HuH-7 (cell line): ENCODE measurements around the gene ATP13A5.

Experiments used
- DNase-seq: peaks from one replicate; pipeline ENCODE4 v3.0.0; 2011; ENCODE audit warnings: low spot score

Gene ATP13A5

DNA sequence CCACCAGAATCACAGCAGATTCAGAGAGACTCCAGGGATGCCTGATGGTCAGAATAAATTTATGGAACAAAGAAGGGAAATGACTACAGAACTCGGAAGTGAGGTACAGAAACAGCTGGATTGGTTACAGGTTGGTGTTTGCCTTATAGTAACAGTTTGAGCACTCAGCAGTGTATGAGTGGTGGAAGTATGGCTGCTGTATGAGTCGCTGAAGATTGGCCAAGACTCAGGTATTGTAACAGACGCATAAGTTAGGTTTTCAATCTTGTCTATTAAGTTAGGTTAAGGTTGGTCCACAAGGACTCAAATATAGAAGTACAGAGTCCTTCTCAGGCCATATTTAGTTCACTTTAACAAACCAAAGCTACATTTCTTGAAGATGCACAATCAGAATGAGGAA lies 33.1 kb downstream of the ATP13A5 start:
- no peak for DNase-seq

DNA sequence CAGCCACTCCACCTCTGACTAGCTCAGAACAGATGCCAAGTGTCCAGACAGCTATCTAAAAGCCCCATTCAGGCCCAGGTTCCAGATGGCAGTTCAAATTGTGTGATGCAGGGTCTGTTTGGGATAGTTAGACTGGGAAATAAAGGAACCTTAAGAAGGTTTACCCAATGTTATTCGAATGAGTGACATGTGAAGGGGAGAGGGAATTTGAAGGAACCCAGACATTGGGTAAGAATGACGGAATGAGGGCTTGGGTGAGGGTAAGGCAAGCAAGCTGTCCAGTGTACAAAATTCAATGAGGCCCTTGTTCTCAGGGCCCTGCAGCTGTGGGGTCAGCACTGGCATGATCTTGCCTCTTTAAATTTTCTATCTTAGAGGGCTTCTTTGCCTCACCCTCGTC lies 34.1 kb downstream of the ATP13A5 start:
- no peak for DNase-seq

DNA sequence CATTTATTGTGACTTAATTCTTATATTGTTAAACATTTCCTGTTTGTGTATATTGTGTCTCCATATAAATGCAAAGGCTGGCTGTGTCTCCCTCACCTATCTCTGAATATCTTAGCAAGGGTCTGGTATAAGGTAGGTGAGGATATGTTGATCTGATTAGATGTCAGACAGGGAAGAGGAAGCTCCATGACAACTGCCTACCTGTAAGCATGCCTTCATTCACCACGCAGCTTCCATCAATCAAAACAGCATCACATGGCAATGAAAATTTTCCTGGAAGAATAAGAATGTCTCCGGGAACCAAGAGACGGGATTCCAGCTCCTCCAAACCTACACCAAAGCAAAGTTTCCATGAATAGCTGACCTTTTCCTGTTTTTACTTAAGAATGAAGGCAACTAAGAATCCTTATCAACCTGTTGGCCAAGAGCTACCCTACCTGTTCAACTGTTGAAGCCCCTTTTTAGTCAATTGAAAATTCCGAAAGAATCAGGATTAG lies 34.8 kb downstream of the ATP13A5 start:
- DNase-seq, result no peak

DNA sequence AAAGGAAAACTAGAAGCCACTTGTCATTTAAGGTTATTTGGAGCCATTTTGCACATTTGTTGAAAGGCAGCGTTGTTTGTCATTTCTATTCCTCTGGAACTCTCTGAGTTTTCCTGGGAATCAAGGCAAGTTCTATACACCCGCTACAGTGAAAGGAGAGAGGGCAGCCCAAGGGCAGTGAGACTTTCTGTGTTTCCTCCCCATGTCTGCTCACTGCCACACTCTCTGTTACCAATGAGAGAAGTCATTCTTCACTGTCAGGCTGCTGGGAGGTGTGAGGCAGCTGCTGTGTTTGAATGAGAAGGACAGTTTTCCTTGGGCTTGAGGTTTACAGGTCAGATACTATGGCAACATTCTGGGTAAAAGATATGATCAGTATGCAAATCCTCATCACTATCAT lies 36.0 kb downstream of the ATP13A5 start:
- no peak for DNase-seq

DNA sequence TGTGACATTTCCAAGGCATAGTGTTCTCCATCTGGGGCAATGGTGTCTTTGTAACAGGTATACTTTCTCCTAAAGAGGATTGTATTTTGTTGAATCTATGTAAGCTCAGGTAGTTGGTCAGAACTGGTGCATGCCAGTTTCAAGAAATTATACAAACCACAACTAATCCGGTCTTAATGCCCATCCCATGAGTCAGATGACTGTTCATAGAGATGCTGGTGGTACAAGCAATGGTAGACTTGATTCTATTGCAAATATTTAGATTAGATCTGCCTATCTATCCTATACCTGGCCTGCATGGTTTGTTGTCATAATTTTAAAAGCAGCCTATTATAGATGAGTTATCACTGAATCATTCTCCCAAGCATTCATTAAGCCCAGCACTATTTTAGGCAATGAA lies 43.5 kb downstream of the ATP13A5 start:
- DNase-seq, result no peak

DNA sequence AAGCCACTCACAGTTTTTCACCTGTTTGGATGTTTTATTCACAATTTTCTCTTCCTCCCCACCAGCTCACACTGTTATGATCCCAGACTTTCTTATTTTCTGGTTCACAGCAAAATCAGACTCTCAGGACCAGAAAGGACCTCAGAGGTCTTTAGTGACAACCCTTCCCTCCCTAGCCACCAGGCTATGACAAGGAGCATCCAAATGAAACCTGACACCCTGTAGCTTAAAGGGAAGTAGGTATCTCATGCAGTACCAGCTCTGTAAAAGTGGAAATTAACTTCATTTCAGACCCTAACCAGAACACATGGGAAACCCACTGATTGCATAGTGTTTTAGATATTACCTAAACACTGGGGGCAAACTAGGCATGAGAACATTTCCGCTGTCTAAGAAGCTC lies 45.3 kb downstream of the ATP13A5 start:
- DNase-seq, result no peak

DNA sequence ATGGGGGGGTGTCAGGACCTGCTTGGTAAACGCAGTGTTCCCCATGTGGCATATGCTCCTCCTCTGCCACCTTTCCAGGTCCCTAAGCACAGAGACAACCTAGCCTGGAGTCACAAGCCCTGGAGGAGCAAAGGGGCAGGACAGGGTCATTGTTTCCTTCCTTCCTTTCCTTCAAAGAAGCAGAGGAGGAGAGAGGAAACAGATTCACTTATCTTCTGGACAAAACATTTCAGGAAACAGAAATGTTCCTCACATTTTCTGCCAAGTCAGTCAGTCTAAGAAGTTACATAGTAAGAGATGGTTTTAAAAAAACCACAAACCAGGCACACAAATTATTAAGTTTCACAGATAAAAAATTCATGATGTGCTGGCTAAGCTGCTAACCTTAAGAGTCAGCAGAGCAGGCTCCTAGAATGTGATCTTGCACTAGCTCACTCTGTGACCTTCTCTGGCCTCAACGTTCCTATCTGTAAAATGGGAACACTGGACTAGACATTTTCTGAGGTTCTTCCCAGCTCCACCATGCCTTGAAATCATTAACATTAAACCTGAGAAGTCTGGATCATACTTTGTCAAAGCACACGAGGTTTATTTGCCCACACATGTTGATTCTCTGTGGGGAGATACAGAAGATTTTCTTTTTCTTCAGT lies 47.9 kb downstream of the ATP13A5 start:
- DNase-seq, result no peak

DNA sequence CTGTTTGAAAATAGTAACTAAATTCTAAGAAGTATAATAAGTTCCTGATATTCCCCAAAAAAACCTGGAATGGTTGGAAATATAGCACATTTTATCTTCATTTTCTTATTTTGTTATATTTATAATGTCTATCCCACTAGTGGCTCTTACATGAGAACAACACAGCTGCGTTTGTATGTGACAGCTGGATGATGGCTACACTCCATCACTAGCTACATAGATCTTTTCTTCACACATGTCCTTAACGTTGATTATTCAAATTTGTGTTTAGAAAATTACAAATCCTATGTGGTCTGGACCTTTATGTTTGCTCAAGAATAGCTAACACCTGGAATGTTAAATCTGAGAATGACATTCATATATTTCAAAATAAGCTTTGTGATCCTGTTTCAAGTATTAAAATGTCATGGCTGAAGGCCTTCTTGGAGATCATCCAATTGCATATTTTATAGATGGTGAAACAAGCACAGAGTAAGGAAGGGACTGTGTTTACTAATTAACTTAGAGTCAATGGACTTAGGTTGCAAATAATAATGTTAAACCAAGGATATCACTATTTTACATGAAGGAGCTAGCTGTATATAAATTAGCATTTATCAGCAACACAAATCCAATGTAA lies 60.8 kb downstream of the ATP13A5 start:
- DNase-seq, result no peak

DNA sequence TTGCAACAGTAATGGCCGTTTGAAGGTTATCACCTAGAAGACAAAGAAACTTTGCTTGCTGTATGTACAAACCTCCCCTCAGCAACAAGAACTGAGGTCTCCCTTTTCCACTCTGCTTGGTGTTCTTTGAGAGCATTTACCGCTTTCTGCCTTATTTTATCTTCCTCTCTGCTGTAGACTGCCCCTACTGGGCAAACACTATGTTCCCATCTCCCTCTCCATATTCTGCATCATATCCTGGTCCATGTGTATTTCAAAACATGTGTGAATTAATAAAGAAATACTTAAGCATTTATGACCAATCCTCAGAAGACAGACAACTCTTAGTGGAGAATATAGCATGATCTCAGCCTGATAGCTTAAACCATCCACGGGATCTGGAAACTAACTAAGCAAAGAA lies 64.4 kb downstream of the ATP13A5 start:
- peak; percentile 8 for DNase-seq

DNA sequence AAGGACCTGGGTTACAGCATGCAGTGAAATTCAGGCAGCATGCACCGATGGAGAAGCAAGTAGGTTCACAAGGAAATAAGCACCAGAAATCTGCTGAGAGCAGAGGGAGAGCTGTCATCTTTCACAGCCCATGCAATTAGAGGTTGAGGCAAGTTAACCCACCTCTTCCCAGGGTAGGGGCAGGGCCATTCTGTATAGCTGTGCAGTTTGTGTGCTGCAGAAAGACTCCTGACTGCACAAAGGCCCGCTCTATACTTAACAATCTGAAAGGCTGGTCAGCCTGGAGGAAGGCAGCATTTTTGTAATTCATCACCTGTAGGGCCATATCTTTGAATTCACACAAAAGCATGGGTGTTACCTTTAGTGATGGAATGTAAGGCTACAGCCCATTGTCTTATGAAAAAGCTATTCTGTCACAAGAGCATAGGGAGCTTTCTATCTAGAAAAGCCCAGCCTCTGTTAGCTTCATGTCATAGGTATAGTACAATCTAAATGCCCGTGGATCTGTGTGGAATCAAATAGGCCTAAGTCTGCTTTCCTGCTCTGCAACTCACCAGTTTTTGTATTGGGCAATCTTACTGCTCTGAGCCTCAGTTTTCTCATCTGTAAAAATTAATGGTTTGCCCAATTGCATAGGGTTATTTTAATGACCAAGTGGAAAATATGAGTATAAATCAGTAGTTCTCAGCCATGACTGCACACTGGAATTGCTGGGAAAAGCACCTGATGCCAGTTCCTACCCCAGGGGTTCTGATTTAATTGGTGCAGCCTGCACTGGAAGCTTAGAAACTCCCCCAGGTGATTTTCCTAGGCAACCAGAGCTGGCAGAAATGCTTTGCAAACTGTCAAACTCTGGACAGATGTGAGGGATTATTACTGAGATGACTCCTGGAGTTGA lies 65.2 kb downstream of the ATP13A5 start:
- DNase-seq, result no peak

DNA sequence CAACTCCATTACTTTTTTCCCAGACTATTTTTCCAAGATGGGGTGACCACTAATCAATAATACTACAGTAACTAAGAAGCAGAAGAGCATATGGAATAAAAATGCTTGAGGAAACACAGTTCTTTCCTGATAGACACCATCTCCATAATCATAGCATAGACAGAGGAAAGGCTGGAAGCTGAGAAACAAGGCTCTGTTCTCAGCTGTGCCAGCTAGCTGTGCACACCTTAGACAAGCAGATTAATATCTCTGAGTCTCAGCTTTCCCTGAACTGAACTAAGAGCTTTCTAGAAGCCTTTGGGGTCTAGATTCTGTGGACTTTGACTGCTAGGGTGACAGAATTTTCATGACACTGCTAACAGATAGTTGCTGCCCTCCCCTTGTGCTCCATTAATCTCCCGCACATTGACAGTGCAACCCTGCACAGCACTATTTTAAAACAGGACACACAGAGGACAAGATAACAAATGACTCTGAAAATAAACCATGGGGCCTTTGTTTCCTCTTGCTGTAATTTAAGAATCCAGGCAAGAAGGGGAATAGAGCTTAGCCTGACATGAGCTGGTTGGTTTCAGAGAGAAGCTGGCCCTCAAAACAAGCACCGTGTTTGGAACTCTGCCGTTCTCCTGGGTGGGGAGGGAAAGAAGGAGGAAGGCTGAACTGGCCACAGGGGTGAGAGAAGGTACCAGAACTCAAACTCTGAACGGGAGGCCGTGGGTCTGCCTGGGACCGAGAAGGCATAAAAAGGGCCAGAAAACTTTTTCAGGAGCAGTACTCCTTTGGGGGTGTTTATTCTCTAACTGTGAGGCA lies 67.4 kb downstream of the ATP13A5 start:
- no peak for DNase-seq

DNA sequence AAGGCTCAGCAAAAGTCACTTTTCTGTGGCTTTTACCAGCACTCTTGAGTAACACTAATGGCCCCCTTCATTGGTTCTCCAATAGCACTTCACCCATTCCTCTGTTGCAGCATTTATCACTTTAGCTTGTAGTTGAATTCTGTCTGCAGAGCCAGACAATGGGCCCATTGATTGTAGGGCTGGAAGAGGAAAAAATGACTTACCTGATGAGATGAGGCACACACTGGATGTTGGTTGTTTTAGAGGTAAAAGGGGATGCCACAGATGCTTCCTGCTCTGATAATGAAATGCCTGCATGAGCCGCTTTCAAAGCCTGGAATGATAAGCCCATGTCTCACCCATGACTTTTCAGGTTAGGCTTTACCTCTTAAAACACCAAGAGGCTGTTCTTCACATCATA lies 73.2 kb downstream of the ATP13A5 start:
- no peak for DNase-seq

DNA sequence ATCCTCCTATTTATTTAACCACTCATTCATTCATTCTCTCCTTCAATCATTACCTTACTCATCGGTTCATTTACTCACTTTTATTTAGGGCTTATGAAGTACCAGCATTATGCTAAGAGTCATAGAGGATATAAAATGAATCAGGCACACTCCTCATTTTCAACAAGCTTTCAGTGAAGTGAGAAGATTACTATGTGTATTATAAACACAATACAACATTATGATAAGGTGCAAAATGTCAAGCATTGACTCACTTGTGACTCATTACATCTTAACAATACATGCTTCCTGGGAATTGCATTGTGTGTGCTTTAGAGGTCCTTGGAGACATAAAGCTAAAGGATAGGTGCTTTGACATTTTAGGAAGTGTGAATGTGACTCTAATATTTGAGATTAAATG lies 77.1 kb downstream of the ATP13A5 start:
- DNase-seq, result no peak

DNA sequence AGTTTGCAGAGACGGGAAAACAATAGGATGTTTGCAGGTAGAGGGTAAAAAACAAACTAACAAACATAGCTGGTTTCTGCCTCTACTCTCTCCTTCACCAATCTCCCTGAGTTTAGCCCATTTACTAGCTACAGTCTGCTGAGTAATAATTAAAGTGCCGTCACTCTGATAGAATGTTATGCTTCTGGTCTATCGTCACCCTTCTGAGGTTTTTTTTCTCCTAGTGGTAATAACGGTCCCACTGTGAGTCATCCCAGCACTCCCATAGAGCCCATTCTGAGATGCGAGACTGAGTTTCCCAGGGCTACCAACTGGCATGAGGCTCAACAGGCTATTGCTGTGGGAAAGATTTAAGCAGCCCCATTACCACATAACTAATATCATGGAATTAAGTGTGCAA lies 81.1 kb downstream of the ATP13A5 start:
- DNase-seq, result no peak

DNA sequence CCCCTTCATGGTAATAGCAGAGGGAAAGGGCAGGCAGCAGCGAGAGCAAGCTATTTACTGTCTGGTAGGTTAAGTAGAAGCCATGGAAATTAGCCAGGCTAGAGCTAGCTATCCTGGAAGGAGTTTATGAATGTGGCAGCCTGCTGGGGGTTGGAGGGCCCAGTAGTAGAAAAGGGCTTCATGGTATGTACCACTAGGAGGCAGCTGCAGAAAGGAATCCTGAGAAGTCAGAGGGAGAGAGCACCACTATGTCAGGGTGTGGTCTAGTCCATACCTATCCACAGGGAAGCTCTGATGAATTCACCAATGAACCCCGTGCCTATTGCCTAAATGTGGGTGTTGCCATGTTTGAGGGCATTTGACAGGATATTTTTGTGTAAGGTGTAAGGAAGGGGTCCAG lies 82.6 kb downstream of the ATP13A5 start:
- no peak for DNase-seq

DNA sequence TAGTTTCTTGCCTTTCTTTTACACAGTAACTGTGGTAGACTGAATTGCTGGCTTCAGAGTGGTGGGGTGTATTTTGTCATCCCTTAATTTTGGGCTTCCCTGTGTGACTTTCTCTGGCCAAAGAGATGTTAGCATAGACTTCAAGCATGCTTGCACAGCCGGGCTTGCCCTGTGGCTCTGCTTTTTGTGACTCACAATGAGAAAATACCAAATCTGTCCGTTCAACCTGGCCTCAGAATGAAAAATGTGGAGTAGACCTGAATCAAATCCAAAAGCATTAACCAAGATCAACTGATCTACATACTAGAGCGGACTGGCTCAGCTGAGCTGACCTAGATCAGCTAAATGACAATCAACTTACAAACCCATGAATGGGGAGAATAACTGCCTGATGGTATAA lies 86.2 kb downstream of the ATP13A5 start:
- no peak for DNase-seq

DNA sequence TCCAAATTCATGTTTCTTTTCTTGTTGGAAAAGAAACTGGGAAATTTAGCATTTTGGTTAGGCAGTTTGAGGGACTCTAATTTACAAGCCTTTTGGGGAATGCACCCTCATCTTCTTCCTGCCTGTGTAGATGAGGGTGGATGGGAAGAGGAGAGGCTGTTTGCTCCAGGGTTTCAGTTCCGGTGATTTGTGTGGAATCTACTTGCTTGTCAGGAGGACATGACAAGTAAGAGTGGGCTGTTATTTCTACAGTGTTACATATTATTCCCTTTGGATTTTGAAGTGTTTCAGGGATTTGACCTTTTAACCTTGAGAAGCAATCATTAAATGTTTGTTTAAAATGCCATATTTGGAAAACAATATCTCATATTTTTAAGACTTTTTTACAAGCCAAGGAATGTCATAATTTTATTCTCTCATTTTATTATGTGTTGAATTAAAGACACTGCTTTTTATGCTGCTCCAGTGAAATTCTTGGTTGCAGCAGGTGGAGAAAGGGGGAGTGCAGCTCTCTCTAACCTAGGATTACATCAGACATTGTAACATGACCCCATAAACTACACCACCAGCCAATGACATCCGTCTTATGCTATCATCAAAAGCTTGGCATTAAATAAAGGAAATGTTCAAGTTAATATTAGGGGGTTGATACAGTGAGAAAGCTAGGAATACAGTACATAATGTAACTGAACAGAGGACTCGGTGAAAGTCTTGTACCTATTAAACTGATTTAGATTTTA lies 107.3 kb downstream of the ATP13A5 start:
- DNase-seq, result no peak

DNA sequence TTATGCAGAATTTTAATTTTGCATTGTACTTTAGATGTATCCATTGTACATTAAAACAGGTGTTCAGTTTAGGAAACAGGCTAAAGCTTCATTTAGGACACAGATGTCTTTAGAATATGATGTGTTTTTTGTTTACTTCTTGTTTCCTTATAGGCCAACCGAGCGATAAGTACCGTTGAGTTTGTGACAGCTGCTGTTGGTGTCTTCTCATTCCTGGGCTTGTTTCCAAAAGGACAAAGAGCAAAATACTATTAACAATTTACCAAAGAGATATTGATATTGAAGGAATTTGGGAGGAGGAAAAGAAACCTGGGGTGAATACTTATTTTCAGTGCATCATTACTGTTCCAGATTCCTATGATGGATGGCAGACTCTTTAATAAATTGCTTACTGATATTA lies 108.1 kb downstream of the ATP13A5 start:
- DNase-seq, result no peak

DNA sequence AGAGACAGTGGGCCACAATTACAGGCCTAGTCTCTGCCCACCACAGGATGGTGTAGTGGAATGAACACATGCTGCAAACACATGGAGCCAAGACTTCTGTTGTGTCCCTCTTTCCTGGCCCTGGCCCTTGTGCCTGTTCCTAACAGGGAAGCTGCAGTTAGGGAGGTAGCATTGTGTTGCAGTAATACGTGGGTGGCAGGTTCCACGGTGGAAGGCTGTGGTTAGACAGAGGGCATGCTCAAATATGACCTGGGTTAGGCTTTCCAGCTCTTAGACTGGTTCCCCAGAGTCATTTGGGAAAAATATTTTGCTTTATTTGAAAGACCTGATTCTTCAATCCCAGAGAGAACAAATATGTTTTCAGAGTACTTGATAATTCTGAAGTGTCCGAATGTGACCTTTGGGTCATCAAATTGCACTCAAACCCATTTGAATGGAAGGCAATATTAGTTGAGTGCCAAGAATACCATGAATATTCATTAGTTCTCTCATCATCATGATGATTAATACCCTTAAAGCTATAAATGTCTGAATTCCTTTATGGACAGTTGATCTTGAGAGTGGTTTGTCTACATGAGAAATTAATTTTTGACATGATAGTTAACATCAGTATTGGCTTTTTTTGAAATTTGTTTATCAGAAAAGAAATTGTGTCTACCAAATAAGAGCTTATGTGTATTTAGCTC lies 109.1 kb downstream of the ATP13A5 start:
- no peak for DNase-seq

DNA sequence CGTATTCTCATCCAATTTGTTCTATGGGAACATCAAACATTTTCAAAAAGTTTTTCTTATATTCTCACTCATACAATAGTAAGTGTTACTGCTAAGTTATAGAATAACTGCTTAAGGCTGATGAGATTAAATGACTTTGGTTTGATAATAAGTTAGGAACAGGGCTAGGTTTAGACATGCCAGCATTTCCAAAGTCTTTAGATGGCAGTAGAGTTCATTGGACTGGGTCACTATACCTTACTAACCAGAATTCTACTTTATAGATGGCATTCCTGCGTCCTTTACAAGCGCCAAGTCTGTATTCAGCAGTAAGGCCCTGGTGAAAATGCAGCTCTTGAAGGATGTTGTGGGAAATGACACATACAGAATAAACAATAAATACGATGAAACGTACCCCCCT lies 115.8 kb downstream of the ATP13A5 start:
- DNase-seq, result no peak

DNA sequence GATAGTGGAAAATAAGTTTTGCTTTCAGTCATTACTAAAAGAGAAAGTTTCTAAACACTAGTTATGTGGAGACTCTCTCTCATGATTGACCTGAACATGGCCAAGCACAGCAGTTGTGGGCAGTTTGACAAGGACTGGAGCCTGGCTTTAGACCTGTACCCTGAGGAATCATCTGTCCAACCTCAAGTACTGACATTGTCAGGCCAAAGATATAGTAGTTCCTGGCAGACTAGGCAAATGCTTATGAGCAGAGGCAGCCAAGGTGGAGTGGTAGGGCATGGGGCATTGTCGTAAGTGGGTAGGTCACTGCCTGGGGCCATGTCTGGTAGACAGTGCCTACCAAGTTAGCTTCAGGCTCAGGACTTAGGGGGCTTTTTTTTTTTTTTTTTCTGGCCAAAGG lies 116.6 kb downstream of the ATP13A5 start:
- no peak for DNase-seq
